GM18526 (cell line): ENCODE measurements around the gene IRAK1.

Experiments used
- POLR2A ChIP-seq: IDR thresholded peaks from 3 replicates; pipeline ENCODE4 v1.6.1; 2011; ENCODE audit not compliant: insufficient read length; ENCODE audit errors: extremely low read depth

Gene IRAK1

GRCh38 chrX:154014429-154015380 is 5.0 kb downstream of the IRAK1 start:
- no peak for TF ChIP-seq POLR2A

GRCh38 chrX:154013614-154014360 is 5.9 kb downstream of the IRAK1 start:
- TF ChIP-seq POLR2A: no peak

- no peak for TF ChIP-seq POLR2A
These were observed 6.7 kb downstream of the IRAK1 start for GRCh38 chrX:154013001-154013421.

GRCh38 chrX:154012336-154012991 is 7.2 kb downstream of the IRAK1 start:
- no peak for TF ChIP-seq POLR2A

GRCh38 chrX:154011376-154012335 is 8.0 kb downstream of the IRAK1 start:
- no peak for TF ChIP-seq POLR2A

- TF ChIP-seq POLR2A: no peak
These were observed 9.2 kb downstream of the IRAK1 start for GRCh38 chrX:154010330-154011087.

- TF ChIP-seq POLR2A: no peak
These were observed 11.2 kb downstream of the IRAK1 start for GRCh38 chrX:154008521-154008920.

GRCh38 chrX:154006947-154007346 is 12.8 kb downstream of the IRAK1 start:
- no peak for TF ChIP-seq POLR2A

- no peak for TF ChIP-seq POLR2A
These were observed 15.4 kb downstream of the IRAK1 start for GRCh38 chrX:154004315-154004714.

- peak; percentile 64 for TF ChIP-seq POLR2A
These were observed 17.4 kb downstream of the IRAK1 start for GRCh38 chrX:154002215-154002719.

- TF ChIP-seq POLR2A: no peak
These were observed 19.7 kb downstream of the IRAK1 start for GRCh38 chrX:154000051-154000450.

GRCh38 chrX:153999359-154000037 is 20.2 kb downstream of the IRAK1 start:
- no peak for TF ChIP-seq POLR2A

- TF ChIP-seq POLR2A: no peak
These were observed 24.2 kb downstream of the IRAK1 start for GRCh38 chrX:153995504-153995903.
